ENCODE results near the gene UBC.

DNA sequence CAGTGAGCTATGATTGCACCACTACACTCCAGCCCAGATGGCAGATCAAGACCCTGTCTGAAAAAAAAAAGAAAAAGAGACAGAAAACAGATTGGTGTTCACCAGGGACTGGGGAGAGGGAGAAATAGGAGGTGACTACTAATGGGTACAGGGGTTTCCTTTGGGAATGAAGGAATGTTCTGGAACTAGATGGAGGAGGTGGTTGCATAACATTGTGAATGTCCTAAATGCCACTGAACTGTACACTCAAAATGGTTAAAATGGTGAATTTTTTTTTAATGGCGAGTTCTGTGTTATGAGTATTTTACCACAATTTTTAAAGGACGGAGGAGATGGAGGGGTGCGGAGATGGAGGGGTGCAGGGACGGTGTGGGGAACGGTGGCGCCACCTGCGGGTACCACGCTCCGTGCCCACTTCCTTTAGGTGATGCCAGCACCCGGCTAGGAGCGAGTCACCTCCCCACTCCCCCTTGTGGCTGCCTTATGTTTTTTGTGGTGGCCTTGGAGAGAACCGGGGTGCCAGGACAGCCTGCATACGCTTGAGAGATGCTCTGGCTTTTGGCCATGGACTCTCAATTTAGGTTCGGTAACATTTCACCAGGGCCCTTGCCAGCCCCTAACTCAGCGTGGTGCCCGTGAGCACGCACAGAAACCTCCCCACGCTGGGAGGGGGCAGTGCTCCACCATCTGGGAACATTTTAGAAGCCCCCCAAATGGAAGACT lies 16.1 kb downstream of the UBC start:
- TF ChIP-seq ZNF600 (tag by site-specific recombination; IDR thresholded peaks at IDR 0.05) (peak; percentile 73), ZNF701 (tag by site-specific recombination; IDR thresholded peaks at IDR 0.05) (no peak), PRDM10 (tag by site-specific recombination; IDR thresholded peaks at IDR 0.05) (0 out of 2 replicates have a peak, but pooled peaks have one; percentile 34), ZNF530 (tag by site-specific recombination; IDR thresholded peaks at IDR 0.05; ENCODE audit: low read depth) (no peak)
- TF ChIP-seq, protein P1, sequence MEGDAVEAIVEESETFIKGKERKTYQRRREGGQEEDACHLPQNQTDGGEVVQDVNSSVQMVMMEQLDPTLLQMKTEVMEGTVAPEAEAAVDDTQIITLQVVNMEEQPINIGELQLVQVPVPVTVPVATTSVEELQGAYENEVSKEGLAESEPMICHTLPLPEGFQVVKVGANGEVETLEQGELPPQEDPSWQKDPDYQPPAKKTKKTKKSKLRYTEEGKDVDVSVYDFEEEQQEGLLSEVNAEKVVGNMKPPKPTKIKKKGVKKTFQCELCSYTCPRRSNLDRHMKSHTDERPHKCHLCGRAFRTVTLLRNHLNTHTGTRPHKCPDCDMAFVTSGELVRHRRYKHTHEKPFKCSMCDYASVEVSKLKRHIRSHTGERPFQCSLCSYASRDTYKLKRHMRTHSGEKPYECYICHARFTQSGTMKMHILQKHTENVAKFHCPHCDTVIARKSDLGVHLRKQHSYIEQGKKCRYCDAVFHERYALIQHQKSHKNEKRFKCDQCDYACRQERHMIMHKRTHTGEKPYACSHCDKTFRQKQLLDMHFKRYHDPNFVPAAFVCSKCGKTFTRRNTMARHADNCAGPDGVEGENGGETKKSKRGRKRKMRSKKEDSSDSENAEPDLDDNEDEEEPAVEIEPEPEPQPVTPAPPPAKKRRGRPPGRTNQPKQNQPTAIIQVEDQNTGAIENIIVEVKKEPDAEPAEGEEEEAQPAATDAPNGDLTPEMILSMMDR (tag by site-specific recombination; IDR thresholded peaks at IDR 0.05), result peak; percentile 93

Measured in HEK293 (cell line).